NCI-H82 treated with DMSO at 0.1 percent for 48 hours (cell line): ENCODE data around the gene PUS7.
"Not testable (repeated sequence)": the region's sequence is repeated elsewhere in the genome, so short reads cannot be mapped to it uniquely, and the experiment has no call there.

Experiments used
- DNase-seq: peaks from one replicate; lab custom pipeline; 2025; ENCODE audit not compliant: unreplicated experiment; lab: John Stamatoyannopoulos, UW

PUS7 gene

GRCh38 chr7:105450177-105450861 lies 71.8 kb downstream of the PUS7 start:
- DNase-seq = no peak

- no peak for DNase-seq
Measured at GRCh38 chr7:105448181-105448580, 73.9 kb downstream of the PUS7 start.

GRCh38 chr7:105444342-105444987 lies 77.6 kb downstream of the PUS7 start:
- no peak for DNase-seq

- DNase-seq = not testable (repeated sequence)
Measured at GRCh38 chr7:105442214-105442613, 79.9 kb downstream of the PUS7 start.

GRCh38 chr7:105439174-105439893 lies 82.7 kb downstream of the PUS7 start:
- DNase-seq = no peak

GRCh38 chr7:105438847-105439173 lies 83.3 kb downstream of the PUS7 start:
- DNase-seq = no peak

- DNase-seq = no peak
Measured at GRCh38 chr7:105438254-105438653, 83.8 kb downstream of the PUS7 start.

GRCh38 chr7:105437356-105437755 lies 84.7 kb downstream of the PUS7 start:
- not testable (repeated sequence) for DNase-seq

GRCh38 chr7:105429746-105430612 lies 92.1 kb downstream of the PUS7 start:
- no peak for DNase-seq

GRCh38 chr7:105426606-105427146 lies 95.4 kb downstream of the PUS7 start:
- DNase-seq = no peak

GRCh38 chr7:105423987-105424386 lies 98.1 kb downstream of the PUS7 start:
- DNase-seq = no peak

GRCh38 chr7:105413887-105414437 lies 108.1 kb downstream of the PUS7 start:
- DNase-seq = no peak

- not testable (repeated sequence) for DNase-seq
Measured at GRCh38 chr7:105410774-105411173, 111.3 kb downstream of the PUS7 start.

GRCh38 chr7:105409775-105410174 lies 112.3 kb downstream of the PUS7 start:
- not testable (repeated sequence) for DNase-seq

- DNase-seq = no peak
Measured at GRCh38 chr7:105408791-105409410, 113.2 kb downstream of the PUS7 start.
